Endothelial cell of umbilical vein (primary cell): ENCODE data around the gene TSHZ1. TPM values are rescaled to one million over a fixed set of nuclear protein-coding genes. Genes with fewer than 3 reads are reported as not detected.

ENCODE experiments used
- BruUV-seq: library from RNA; stranded (reverse); fragments of 400-500 nt; replicated peaks from 2 replicates; lab custom pipeline; 2021; lab: Mats Ljungman, UMichigan
- CTCF ChIA-PET: fragments of 300-600, 350-600 bp; sonication (Branson Sonifier 250); formaldehyde crosslinking; loops from one replicate; lab custom pipeline; 2021; ENCODE audit warnings: antibody characterized with exemption, inconsistent platforms; lab: Charles Lee
- POLR2A ChIA-PET: fragments of 300-600, 350-600 bp; sonication (Branson Sonifier 250); formaldehyde crosslinking; loops from one replicate; lab custom pipeline; 2021; ENCODE audit warnings: antibody characterized with exemption, inconsistent platforms; lab: Charles Lee
- DNase-seq: peaks from one replicate; pipeline ENCODE4 v3.0.0-alpha.2; 2011; ENCODE audit warnings: low read depth, low spot score
- FAIRE-seq: peaks from 2 replicates; lab custom pipeline; 2011; peaks lifted over from hg19 to GRCh38; lab: Jason Lieb, UNC
- H2AFZ ChIP-seq: 2 replicates; pipeline ENCODE4 v1.6.0; 2012; ENCODE audit warnings: low read depth, low read length, control low read depth, inconsistent platforms
- H3K27ac ChIP-seq: 2 replicates; pipeline ENCODE4 v1.5.1; 2011; ENCODE audit warnings: low read depth, mild to moderate bottlenecking, control low read depth, low read length, moderate library complexity; ENCODE audit not compliant: insufficient read depth
- H3K27me3 ChIP-seq, 2 experiments: 2 replicates each; pipeline versions ENCODE4 v1.6.0 to v1.6.1; 2011; ENCODE audit warnings: low read length in 2 of 2, mixed read lengths in 1 of 2; ENCODE audit not compliant: control insufficient read depth in 2 of 2, insufficient read depth in 2 of 2
- H3K36me3 ChIP-seq, 2 experiments: 2 replicates in 1 of 2; 3 replicates in 1 of 2; pipeline ENCODE4 v1.5.1; 2011; ENCODE audit warnings: low read length in 2 of 2, mild to moderate bottlenecking in 1 of 2, moderate library complexity in 1 of 2; ENCODE audit not compliant: control insufficient read depth in 2 of 2, insufficient read depth in 2 of 2; ENCODE audit errors: extremely low read depth in 1 of 2
- H3K4me1 ChIP-seq: 3 replicates; pipeline ENCODE4 v1.5.1; 2011; ENCODE audit warnings: mild to moderate bottlenecking, low read length; ENCODE audit not compliant: control insufficient read depth, insufficient read depth; ENCODE audit errors: extremely low read depth
- H3K4me2 ChIP-seq: 2 replicates; pipeline ENCODE4 v1.6.1; 2011; ENCODE audit warnings: low read length, control low read depth, mixed read lengths; ENCODE audit not compliant: insufficient read depth
- H3K4me3 ChIP-seq, 3 experiments: fragments of 200-600 bp in 1 of 3; sonication (generic), shearing (Covaris generic) in 1 of 3; replicated peaks in 1 of 3; 2 replicates each; pipeline ENCODE4 v1.5.1; 2011 to 2016; ENCODE audit warnings: control low read depth in 3 of 3, low read length in 3 of 3, mild to moderate bottlenecking in 2 of 3, inconsistent platforms in 1 of 3, low read depth in 1 of 3, moderate library complexity in 1 of 3; ENCODE audit not compliant: insufficient read depth in 1 of 3
- H3K79me2 ChIP-seq: 2 replicates; pipeline ENCODE4 v1.6.0; 2012; ENCODE audit warnings: low read length, inconsistent platforms; ENCODE audit not compliant: control insufficient read depth, insufficient read depth
- H3K9ac ChIP-seq: replicated peaks from 2 replicates; pipeline ENCODE3; 2011; ENCODE audit warnings: low read length, control low read depth; ENCODE audit not compliant: insufficient read depth; ENCODE audit errors: extremely low read depth
- H3K9me1 ChIP-seq: replicated peaks from 3 replicates; pipeline ENCODE4 v1.6.0; 2011; ENCODE audit warnings: mild to moderate bottlenecking, low read length; ENCODE audit not compliant: control insufficient read depth, insufficient read depth; ENCODE audit errors: extremely low read depth
- H3K9me3 ChIP-seq: replicated peaks from 2 replicates; pipeline ENCODE4 v1.5.1; 2012; ENCODE audit warnings: low read length, inconsistent platforms; ENCODE audit not compliant: control insufficient read depth, insufficient read depth
- H4K20me1 ChIP-seq: replicated peaks from 2 replicates; pipeline ENCODE3; 2011; ENCODE audit warnings: mild to moderate bottlenecking, low read length; ENCODE audit not compliant: control insufficient read depth, insufficient read depth; ENCODE audit errors: extremely low read depth
- CTCF ChIP-seq, 2 donors: IDR thresholded peaks; 1 replicate in 1 of 2; 2 replicates in 1 of 2; pipeline ENCODE4 v1.5.1; 2011; ENCODE audit warnings: low read length in 2 of 2, mild to moderate bottlenecking in 2 of 2, moderate library complexity in 2 of 2, control low read depth in 1 of 2, inconsistent platforms in 1 of 2, low read depth in 1 of 2; ENCODE audit not compliant: insufficient read depth in 1 of 2; ENCODE audit errors: extremely low read depth in 1 of 2
- EZH2 ChIP-seq: IDR thresholded peaks from 2 replicates; pipeline ENCODE4 v1.6.1; 2012; ENCODE audit warnings: borderline replicate concordance, low read depth, mild to moderate bottlenecking, moderate library complexity, low read length, inconsistent platforms; ENCODE audit not compliant: severe bottlenecking
- FOS ChIP-seq: IDR thresholded peaks from 2 replicates; pipeline ENCODE4 v1.6.1; 2011; ENCODE audit warnings: mild to moderate bottlenecking, low read length, moderate library complexity, borderline replicate concordance; ENCODE audit not compliant: insufficient read depth
- GATA2 ChIP-seq: IDR thresholded peaks from 2 replicates; pipeline ENCODE4 v1.7.0; 2011; ENCODE audit warnings: low read depth, mild to moderate bottlenecking, moderate library complexity, mixed read lengths, low read length; ENCODE audit not compliant: insufficient read length, insufficient read depth
- JUN ChIP-seq: IDR thresholded peaks from 2 replicates; pipeline ENCODE4 v1.6.1; 2011; ENCODE audit warnings: borderline replicate concordance, low read depth; ENCODE audit not compliant: insufficient read length, insufficient read depth
- MAX ChIP-seq: IDR thresholded peaks from 2 replicates; pipeline ENCODE4 v1.6.1; 2011; ENCODE audit not compliant: insufficient read depth, insufficient read length
- MYC ChIP-seq: IDR thresholded peaks from one replicate; pipeline ENCODE4 v1.6.1; 2011; ENCODE audit warnings: mild to moderate bottlenecking, low read depth, low read length
- POLR2A ChIP-seq: IDR thresholded peaks from 2 replicates; pipeline ENCODE4 v1.6.1; 2012; ENCODE audit warnings: low read depth, mild to moderate bottlenecking, control low read depth, low read length
- POLR2AphosphoS5 ChIP-seq: IDR thresholded peaks from 2 replicates; pipeline ENCODE4 v1.6.1; 2012; ENCODE audit warnings: low read depth, mild to moderate bottlenecking, control low read depth, low read length, moderate library complexity; ENCODE audit not compliant: insufficient read depth
- dilution Hi-C: fragments of 300-500 bp; cut with MboI; formaldehyde crosslinking; loops from one replicate; pipeline ENCODE4 v1.15.0; 2019; ENCODE audit warnings: low sequenced_read_pairs; ENCODE audit not compliant: extremely low pct_ligation_motif_present
- intact Hi-C: fragments of 100-400 bp; cut with micrococcal nuclease; formaldehyde crosslinking; loops from one replicate; pipeline ENCODE4 v1.10.0; 2022
- polyA plus RNA-seq, 4 experiments: library from polyadenylated mRNA; depleted of rRNA in 3 of 4; stranded (reverse) in 3 of 4; unstranded in 1 of 4; fragments of >200 nt; gene quantifications; 2 replicates each; pipeline versions ENCODE4 v1.2.1 to v1.2.3, GENCODE V29; 2011 to 2012; ENCODE audit warnings: missing spikeins in 1 of 4
- total RNA-seq: library from RNA; stranded (reverse); gene quantifications from 2 replicates; pipeline ENCODE4 v1.2.3, GENCODE V29; 2021

The TSHZ1 gene
- total and polyA plus RNA-seq, 2 donors (not counting 3 experiments of a cell fraction or from before 2014, with no cell fraction given): 4.2 to 10.2 TPM

- ChIA-PET POLR2A (interaction anchor here (0.9 kb wide), 1 partner anchor 71 kb away, joined by 6 read pairs; the partner anchor contains the start of gene TSHZ1), CTCF (interaction anchor here (0.8 to 2.1 kb wide), 5 partner anchors 9 to 77 kb away, joined by 3 to 7 read pairs (median 4); no protein-coding TSS in a partner anchor)
- Histone ChIP-seq H3K9me3 (no peaks in the 10 kb centered on the region), H3K27me3 (no peaks in the 10 kb centered on the region), H3K4me2 (peak overlapping the region; percentile 72), H4K20me1 (no peaks in the 10 kb centered on the region), H3K4me1 (peaks cover 29% of the 10 kb centered on the region), H3K27ac (peak overlapping the region; percentile 86), H2AFZ (peak overlapping the region; percentile 74), H3K4me3 (peak overlapping the region in 2 of 3 experiments; percentile 24 to 40), H3K36me3 (peaks cover 0 to 3% of the 10 kb centered on the region in 2 experiments), H3K79me2 (no peaks in the 10 kb centered on the region), H3K9me1 (no peaks in the 10 kb centered on the region), H3K9ac (peak overlapping the region; percentile 59)
- no TSS peak for BruUV-seq
- intact Hi-C loops: loop anchor here (1.0 to 2.0 kb wide), 3 partner anchors 33 to 210 kb away; no protein-coding TSS in a partner anchor
- DNase-seq (peak; percentile 94), FAIRE-seq (peak; percentile 93)
- TF ChIP-seq MYC: no peak
- no peak for TF ChIP-seq CTCF (IDR thresholded peaks at IDR 0.05; ENCODE audit: extremely low read depth in 1 of 2, insufficient read depth in 1 of 2, low read depth in 1 of 2, low read length in 2 of 2)
- TF ChIP-seq POLR2AphosphoS5: peak; percentile 29
- TF ChIP-seq EZH2: no peak
- TF ChIP-seq MAX: no peak
- no peak for TF ChIP-seq POLR2A
- peak; percentile 84 for TF ChIP-seq GATA2
- TF ChIP-seq JUN: peak; percentile 76
- peak; percentile 72 for TF ChIP-seq FOS
- dilution Hi-C loops: no loop called here
Measured at GRCh38 chr18:75280427-75281280, 70.1 kb downstream of the TSHZ1 start.
